Inferior parietal cortex (tissue), 1 donor: ENCODE measurements around the gene CDHR2.
"Not testable (repeated sequence)": the region's sequence is repeated elsewhere in the genome, so short reads cannot be mapped to it uniquely, and the experiment has no call there.

ENCODE experiments used
- DNase-seq: peaks from one replicate; pipeline ENCODE4 v3.0.0-alpha.2; 2016; ENCODE audit errors: extremely low spot score

CDHR2 gene

DNA sequence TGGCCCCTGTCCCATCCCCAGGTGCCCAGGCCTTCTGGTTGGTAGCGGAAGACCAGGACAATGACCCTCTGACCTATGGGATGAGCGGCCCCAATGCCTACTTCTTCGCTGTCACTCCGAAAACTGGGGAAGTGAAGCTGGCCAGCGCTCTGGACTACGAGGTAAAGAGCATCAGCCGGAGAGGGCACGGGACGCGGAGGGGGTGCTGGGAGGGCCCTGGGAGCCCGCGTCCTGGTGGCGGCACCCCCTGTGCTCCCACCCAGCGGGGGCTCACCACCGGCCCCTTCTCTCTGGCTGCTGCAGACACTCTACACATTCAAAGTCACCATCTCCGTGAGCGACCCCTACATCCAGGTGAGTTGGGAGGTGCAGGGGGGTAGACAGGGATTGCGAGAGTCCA, 19.5 kb downstream of the CDHR2 start:
- no peak for DNase-seq

DNA sequence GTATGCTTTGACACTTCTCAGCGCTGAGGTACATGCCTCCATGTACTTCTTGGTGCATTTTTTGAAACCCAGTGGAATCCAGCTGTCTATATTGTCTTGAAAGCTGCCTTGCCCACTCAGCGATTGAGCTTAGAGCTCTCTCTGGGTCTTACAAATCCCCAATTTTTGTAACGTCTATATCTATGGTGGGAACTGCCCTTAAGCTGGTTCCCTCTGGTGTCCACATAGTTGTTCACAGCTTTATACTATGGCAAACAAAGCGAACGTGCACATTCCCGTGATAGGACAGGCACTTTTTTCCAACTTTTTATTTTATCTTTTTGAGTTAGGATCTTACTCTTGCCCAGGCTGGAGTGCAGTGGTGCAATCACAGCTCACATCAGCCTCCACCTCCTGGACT, 20.9 kb downstream of the CDHR2 start:
- DNase-seq = no peak

DNA sequence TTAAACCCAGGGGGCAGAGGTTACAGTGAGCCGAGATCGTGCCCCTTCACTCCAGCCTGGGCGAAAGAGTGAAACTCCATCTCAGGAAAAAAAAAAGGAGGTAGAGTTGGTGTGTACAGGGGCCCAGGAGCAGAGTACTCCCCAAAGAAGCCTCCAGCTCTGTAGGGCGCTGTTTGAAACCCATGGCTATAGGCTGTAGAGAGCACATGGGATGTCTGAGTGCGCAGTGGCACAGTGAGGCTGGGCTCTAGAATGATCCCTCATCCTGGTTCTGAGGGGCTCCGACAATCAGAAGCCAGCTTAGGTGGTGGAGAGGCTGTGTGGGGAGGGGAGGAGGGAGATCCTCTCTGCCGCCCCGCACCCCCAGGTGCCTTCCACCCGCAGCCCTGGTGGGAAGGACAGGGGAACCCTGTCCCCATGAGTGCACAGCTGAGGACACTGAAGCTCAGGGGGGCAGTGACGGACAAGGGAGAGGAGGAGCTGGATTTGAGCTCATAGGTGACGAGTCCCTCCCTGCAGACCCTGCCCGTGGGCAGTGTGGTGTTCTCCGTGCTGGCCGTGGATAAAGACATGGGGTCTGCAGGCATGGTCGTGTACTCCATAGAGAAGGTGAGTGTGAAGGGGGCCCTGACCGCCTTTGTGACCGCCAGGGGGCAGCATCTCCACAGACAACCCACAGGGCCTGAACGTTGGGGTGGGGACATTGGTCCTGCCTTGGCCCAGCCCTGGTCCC, 24.6 kb downstream of the CDHR2 start:
- DNase-seq = peak; percentile 77

DNA sequence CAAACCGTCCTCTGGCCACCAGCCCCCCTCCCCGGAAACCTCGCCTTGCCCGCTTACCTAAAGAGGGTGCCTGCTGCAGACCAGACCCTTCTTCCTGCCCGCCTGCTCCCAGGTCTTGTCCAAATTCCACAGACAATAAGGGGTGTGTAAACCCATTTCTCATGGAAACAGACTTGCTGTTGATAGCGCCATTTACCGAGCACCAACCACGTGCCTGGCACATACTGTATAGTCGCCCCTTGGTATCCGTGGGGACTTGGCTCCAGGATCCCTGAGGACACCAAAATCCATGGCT, 25.1 kb downstream of the CDHR2 start:
- DNase-seq = no peak

DNA sequence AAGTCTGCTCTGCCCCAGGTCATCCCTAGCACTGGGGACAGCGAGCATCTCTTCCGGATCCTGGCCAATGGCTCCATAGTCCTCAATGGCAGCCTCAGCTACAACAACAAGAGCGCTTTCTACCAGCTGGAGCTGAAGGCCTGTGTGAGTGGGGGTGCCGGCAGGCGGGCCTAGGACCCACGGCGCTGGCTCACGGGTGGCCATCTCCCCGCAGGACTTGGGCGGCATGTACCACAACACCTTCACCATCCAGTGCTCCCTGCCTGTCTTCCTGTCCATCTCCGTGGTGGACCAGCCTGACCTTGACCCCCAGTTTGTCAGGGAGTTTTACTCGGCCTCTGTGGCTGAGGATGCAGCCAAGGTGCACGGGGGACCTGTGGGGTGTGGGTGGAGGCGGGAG, 25.9 kb downstream of the CDHR2 start:
- DNase-seq = no peak

DNA sequence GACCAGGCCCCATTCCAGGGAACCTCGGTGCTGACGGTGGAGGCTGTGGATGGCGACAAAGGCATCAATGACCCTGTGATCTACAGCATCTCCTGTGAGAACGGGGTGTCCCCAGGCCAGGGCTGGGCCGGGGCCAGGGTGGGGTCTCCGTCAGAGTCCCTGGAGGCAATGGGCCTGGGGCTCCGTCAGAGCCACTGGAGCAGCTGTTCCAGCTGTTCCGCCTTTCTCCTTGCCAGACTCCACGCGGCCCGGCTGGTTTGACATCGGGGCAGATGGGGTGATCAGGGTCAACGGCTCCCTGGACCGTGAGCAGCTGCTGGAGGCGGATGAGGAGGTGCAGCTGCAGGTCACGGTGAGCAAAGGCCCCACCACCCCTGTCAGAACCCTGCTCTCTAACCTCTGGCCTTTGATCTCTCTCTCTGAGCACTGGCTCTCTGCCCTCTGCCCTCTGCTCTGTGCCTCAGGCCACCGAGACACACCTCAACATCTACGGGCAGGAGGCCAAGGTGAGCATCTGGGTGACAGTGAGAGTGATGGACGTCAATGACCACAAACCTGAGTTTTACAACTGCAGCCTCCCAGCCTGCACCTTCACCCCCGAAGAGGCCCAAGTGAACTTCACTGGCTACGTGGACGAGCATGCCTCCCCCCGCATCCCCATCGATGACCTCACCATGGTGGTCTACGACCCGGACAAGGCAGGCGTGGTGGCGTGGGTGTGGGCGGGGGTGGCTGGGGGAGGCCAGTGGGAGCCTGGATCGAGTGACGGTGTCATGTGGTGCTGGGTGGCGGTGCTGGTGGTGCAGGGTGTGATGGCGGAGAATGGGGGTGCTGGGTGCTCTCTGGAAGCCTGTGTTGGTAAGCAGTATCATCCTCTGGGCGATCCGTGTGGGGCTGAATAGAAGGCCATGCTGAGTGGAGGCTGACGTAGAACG, 26.6 kb downstream of the CDHR2 start:
- no peak for DNase-seq

DNA sequence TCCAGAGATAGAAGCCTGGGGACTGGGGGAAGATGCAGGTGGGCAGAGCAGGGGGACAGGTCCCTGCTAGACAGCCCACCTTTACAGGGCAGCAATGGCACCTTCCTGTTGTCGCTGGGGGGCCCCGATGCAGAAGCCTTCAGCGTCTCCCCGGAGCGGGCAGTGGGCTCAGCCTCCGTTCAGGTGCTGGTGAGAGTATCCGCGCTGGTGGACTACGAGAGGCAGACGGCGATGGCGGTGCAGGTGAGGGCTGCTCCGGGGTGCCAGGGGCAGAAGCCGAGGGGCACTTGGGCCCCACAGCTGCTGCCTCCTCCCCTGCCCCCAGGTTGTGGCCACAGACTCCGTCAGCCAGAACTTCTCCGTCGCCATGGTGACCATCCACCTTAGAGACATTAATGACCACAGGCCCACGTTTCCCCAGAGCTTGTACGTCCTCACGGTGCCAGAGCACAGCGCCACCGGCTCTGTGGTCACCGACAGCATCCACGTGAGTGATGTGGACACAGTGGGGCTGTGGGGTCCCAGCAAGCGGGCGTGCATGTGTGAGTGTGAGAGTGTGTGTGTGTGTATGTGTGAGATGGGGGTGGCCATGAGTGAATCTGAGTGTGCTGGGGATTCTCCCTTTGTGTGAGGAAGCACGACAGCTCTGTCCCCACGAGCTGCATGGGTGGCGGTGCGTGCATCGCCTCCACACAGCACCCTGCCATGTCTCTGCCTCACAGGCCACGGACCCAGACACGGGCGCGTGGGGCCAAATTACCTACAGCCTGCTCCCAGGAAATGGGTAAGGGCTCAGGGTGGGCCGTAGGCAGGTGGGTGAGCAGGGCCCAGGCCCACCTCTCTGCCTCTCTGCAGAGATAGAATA, 28.4 kb downstream of the CDHR2 start:
- no peak for DNase-seq

DNA sequence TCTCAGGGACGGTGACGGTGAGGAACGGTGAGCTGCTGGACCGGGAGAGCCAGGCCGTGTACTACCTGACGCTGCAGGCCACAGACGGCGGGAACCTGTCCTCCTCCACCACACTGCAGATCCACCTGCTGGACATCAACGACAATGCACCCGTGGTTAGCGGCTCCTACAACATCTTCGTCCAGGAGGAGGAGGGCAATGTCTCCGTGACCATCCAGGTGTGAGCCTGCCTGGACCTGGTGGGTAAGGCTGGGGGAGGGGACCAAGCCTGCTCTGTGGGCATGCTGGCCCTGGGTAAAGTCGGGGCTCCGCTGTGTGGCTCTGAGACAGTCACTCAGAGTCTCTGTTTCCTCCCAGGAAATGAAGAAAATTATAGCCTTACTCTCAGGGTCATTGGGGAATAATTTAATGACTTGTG, 29.3 kb downstream of the CDHR2 start:
- no peak for DNase-seq

DNA sequence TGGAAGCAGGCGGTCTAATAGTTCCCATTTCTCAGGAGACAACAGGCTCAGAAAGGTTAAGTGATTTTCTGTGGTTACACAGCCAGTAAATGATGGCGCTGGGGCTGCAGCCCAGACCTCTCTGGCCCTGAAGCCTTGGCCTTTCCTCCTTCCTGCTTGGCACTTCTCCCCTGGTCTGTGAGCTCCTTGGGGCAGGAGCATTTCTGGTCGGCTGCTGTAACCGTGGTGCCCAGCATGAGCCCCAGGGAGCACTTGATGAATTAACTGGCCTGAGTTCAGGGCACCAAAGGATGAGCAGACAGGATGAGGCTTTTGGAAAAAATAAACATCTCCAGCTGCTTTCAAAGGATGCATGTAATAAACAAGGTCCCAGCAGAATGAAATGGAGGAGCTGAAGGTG, 30.2 kb downstream of the CDHR2 start:
- DNase-seq = no peak

DNA sequence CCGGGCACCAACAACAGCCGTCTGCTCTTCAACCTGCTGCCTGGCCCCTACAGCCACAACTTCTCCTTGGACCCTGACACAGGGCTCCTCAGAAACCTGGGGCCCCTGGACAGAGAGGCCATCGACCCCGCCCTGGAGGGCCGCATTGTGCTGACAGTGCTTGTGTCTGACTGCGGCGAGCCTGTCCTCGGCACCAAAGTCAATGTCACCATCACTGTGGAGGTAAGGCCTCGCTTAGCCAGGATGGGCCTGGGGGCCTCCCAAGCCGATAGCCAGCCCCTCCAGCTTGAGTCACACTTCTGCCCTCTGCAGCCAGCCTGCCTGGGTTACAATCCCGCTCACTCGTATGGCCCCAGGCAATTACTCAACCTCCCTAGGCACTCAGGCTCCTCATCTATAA, 32.2 kb downstream of the CDHR2 start:
- DNase-seq = no peak

DNA sequence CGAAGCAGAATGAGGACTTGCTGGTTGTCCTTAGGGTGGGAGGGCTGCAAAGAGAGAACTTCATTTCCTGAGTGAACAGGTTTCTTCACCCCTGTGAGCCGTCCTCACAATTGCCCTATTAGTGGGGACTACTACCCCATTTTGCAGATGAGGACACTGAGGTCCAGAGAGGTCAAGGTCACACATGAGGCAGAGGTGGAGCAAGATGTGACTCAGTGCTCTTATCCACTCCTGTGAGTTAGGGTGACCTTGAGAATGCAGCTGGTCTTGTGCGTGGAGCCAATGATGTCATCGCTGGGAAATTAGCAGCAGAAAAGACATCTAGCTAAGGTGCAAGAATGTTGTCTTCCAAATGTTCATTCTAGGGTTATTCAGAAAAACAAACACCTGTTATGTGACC, 33.9 kb downstream of the CDHR2 start:
- no peak for DNase-seq

DNA sequence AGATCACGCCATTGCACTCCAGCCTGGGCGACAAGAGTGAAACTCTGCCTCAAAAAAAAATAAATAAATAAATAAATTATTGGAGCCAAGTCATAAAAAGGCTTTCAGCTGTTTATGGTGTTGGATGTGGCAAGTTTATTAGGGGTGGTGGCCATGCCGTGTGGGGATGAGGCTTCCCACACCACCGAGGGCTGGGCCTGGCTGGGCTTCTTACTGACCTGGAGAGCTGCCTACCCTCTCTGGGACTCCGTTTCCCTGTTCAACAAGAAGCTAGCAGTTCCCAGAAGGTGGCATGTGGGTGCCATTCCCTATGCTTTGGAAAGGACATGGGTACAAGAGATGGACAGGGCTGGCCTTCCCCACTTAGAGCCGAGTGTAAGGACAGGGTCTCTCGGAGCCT, 38.3 kb downstream of the CDHR2 start:
- no peak for DNase-seq

DNA sequence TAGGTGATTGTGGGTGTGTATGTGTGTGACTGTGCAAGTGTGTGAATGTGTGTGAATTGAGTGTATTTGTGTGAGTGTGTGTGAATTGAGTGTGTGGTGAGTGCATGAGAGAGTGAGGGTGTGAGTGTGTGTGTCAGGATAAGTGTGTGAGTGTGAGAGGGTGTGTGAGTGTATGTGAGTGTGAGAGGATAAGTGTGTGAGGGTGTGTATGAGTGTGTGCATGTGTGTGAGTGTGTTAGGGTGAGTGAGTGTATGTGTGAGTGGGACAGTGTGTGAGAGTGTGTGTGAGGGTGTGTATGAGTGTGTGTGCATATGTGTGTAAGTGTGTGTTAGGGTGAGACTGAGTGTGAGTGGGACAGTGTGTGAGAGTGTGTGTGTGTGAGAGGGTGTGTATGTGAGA, 39.2 kb downstream of the CDHR2 start:
- no peak for DNase-seq

DNA sequence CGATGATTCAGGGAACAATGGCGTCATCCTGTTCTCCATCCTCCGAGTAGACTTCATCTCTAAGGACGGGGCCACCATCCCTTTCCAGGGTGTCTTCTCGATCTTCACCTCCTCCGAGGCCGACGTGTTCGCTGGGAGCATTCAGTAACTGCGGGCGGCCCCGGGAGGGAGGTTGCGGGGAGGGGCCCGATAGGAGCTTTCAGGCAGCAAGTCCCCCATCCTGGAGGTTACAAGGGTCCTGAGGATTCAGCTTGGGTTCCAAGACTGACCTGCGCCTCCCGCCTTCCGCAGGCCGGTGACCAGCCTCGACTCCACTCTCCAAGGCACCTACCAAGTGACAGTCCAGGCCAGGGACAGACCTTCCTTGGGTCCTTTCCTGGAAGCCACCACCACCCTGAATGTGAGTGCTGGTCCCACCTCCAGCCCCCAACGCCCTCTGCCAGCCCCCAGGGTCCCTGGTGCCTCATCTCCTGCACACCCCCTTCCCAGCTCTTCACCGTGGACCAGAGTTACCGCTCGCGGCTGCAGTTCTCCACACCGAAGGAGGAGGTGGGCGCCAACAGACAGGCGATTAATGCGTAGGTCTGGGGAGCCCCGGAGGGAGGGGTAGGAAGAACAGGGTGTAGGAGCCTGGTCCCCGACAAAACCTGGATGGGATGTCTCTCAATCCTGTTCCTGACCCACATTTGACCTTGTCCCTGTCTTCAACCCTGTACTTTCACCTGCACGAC, 40.1 kb downstream of the CDHR2 start:
- DNase-seq = no peak

DNA sequence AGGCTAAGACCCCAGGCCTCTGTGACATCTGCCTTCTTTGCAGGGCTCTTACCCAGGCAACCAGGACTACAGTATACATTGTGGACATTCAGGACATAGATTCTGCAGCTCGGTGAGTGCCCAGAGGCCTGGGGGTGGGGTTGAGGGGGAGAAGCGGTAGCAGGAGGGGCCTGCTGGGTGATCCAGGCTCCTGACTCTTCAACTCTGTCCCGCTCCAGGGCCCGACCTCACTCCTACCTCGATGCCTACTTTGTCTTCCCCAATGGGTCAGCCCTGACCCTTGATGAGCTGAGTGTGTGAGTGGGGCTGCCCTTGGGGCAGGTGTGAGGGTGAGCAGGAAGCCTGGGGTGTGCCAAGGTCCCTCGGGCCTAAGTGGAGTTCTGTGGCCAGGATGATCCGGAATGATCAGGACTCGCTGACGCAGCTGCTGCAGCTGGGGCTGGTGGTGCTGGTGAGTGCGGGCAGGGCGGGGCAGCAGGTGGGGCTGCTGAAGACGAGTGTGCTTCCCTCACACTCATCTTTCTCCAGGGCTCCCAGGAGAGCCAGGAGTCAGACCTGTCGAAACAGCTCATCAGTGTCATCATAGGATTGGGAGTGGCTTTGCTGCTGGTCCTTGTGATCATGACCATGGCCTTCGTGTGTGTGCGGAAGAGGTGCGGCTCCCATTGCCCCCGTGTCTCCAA, 41.0 kb downstream of the CDHR2 start:
- DNase-seq = no peak

DNA sequence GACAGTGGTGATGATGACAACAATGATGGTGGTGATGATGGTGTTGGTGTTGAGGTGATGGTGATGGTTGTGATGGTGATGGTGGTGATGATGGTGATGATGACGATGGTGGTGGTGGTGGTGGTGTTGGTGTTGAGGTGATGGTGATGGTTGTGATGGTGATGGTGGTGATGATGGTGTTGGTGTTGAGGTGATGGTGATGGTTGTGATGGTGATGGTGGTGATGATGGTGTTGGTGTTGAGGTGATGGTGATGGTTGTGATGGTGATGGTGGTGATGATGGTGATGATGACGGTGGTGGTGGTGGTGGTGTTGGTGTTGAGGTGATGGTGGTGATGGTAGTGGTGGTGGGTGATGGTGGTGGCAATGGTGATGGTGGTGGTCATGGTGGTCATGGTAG, 42.5 kb downstream of the CDHR2 start:
- not testable (repeated sequence) for DNase-seq

DNA sequence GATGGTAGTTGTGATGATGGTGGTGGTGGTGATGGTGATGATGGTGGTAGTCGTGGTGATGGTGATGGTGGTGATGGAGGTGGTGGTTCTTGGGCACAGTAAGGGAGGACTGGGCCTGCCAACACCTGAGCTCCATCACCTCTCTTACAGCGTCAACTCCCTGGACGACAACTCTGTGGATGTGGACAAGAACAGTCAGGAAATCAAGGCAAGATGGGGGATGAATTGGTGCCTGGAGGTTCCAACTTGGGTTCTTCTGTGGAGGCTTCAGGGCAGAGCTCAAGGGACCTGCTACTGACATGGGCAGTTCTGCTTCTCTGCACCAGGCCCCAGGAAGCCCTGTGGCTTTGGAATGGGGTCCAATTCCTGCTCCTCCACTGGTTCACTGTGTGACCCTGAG, 43.4 kb downstream of the CDHR2 start:
- DNase-seq = no peak

DNA sequence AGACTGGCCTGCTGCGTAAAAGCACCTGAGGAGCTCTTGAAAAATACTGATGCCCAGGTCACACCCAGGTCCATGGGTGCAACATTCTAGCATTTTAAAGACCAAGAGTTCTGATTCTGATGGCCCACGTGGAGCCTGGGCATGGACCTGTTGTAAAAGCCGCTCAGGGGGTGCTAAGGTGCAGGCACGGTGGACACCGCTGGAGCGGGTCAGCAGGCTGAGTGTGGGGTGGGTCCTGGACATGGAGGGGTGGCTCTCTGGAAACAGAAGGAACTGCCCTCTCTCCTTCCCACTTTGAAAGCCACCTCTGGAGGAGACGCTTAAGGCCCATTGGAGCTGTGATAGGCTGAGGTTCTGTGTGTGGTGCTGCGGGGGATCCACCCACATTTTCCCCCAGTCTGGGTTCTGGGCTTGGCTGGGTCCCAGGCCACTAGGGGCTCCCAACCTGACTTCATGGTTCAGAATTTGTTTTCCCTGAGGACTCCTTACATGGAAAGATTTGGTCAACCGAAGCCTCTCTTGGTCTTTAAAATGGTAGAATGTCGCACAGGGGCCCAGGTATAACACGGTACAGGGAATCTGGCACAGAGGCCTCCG, 44.2 kb downstream of the CDHR2 start:
- no peak for DNase-seq

DNA sequence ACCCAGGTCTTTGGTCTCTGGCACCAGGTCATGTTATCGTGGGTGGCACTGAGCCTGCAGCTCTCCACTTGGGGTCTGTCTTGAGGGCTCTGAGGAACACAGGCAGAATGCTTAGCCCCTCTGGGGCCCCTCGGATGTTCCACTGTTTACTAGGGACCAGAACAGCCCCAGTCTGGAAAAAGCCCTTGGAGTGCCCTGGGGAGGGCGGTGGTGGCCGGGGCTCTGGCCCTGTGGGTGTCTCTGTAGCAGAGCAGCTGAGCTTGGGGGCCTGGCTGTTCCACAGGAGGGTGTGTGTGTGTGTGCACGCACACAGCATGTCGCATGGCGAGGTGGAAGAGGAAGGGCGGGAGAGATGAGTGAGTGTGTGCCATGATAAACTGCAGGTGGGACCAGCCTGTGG, 45.4 kb downstream of the CDHR2 start:
- no peak for DNase-seq

DNA sequence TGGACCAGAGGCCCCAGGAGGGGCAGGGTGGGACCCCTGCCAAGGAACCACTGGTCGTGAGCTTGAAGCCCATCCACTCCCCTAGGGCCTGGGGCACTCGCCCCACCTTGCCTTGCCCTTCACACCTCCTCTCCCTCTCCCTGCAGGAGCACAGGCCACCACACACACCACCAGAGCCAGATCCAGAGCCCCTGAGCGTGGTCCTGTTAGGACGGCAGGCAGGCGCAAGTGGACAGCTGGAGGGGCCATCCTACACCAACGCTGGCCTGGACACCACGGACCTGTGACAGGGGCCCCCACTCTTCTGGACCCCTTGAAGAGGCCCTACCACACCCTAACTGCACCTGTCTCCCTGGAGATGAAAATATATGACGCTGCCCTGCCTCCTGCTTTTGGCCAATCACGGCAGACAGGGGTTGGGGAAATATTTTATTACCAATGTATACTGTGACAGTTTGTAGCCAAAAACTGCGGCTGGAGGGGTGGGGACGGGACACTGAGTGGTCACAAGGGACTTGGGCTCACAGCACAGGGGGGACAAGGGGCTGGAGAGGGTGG, 46.3 kb downstream of the CDHR2 start:
- DNase-seq = no peak
